Measurements from ENCODE around the gene RBM43.

DNA sequence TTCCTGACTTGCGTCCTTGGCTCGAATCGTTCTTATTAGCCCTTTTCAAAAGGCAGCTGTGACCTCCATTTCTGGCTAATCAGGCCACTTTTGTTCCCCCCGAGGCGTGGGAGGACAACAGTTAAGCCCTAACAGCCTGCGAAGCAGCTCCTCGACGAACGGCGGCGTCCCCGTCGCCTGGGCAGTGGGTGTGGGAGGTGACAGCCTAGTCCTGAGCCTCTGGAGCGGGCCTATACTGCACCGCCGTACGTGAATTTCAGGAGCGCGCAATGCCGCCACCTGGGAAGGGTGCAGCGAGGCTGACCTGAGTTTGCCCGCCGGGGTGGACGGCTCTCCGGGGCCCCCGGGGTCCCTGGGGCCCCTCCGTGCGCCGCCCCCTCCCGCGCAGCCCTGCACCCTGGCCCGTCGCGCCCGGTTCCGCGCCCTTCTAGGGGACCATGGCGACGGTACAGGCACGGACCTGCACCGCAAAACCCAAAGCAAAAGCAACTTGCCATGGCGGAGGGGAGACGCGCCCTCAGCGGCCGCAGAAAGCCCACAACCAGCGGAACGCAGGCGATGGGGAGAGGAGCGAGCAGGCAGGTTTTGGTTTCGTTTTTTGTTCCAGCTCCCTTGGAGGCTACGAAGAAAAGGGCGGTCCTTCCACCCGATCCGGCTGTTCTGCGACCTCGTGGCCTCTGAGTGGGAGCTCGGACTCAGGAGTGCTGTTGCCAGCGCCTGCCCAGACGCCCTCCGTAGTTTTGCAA is at the start of gene RBM43:
- TF ChIP-seq CTCF (conservative IDR thresholded peaks at IDR 0.05 in 1 of 2, IDR thresholded peaks at IDR 0.05 in 1 of 2; ENCODE audit: low read depth in 1 of 2, low read length in 2 of 2) (no peak), EZH2 (IDR thresholded peaks at IDR 0.05; ENCODE audit: low read length, missing control alignments) (no peak)
